HG02943 (cell line): ENCODE data around the gene CALML5.

ENCODE experiments used
- ATAC-seq: cut with Tn5 transposase; IDR thresholded peaks from one replicate; pipeline ENCODE4 v1.9.1; 2021; ENCODE audit warnings: mild to moderate bottlenecking, low read depth, moderate library complexity; ENCODE audit not compliant: unreplicated experiment

The CALML5 gene

GRCh38 chr10:5467634-5468255 lies 31.6 kb downstream of the CALML5 start:
- no peak for ATAC-seq

- no peak for ATAC-seq
These were observed 32.2 kb downstream of the CALML5 start for GRCh38 chr10:5467207-5467535.

- no peak for ATAC-seq
These were observed 32.7 kb downstream of the CALML5 start for GRCh38 chr10:5466451-5467206.

- ATAC-seq = no peak
These were observed 33.4 kb downstream of the CALML5 start for GRCh38 chr10:5465976-5466450.

GRCh38 chr10:5464546-5464945 lies 34.8 kb downstream of the CALML5 start:
- no peak for ATAC-seq

GRCh38 chr10:5462841-5463293 lies 36.5 kb downstream of the CALML5 start:
- no peak for ATAC-seq

GRCh38 chr10:5461914-5462840 lies 37.2 kb downstream of the CALML5 start:
- ATAC-seq = no peak

- no peak for ATAC-seq
These were observed 38.2 kb downstream of the CALML5 start for GRCh38 chr10:5461203-5461588.

- ATAC-seq = no peak
These were observed 38.7 kb downstream of the CALML5 start for GRCh38 chr10:5460468-5461202.

GRCh38 chr10:5458949-5459747 lies 40.2 kb downstream of the CALML5 start:
- no peak for ATAC-seq

- no peak for ATAC-seq
These were observed 40.9 kb downstream of the CALML5 start for GRCh38 chr10:5458425-5458824.

GRCh38 chr10:5457741-5458140 lies 41.6 kb downstream of the CALML5 start:
- no peak for ATAC-seq

- no peak for ATAC-seq
These were observed 42.8 kb downstream of the CALML5 start for GRCh38 chr10:5456563-5456962.

GRCh38 chr10:5453749-5454489 lies 45.5 kb downstream of the CALML5 start:
- ATAC-seq = no peak

- no peak for ATAC-seq
These were observed 48.6 kb downstream of the CALML5 start for GRCh38 chr10:5450605-5451384.

- no peak for ATAC-seq
These were observed 49.5 kb downstream of the CALML5 start for GRCh38 chr10:5449823-5450222.

- no peak for ATAC-seq
These were observed 50.1 kb downstream of the CALML5 start for GRCh38 chr10:5449227-5449626.
